OCI-LY3 (cell line): Measurements from ENCODE around the gene ACADM.
A peak's percentile ranks its signal among the peaks of the same experiment; 100 is the strongest.

Experiments used
- H2AFZ ChIP-seq: fragments of 200-600, 300-600 bp; shearing (Covaris generic); 2 replicates; pipeline ENCODE4 v1.6.0; 2014; ENCODE audit warnings: antibody characterized with exemption, low read depth, low read length
- H3K27ac ChIP-seq: fragments of 200-600, 300-600 bp; sonication (generic); 2 replicates; pipeline ENCODE4 v1.5.1; 2014; ENCODE audit warnings: mild to moderate bottlenecking, low read length, moderate library complexity, mixed read lengths
- H3K27me3 ChIP-seq: fragments of 200-600, 300-600 bp; sonication (generic); 2 replicates; pipeline ENCODE4 v1.6.1; 2014; ENCODE audit warnings: low read depth, low read length, mixed read lengths
- H3K36me3 ChIP-seq: fragments of 200-600, 300-600 bp; sonication (generic); replicated peaks from 2 replicates; pipeline ENCODE3; 2014; ENCODE audit warnings: low read depth, low read length, mixed read lengths
- H3K4me1 ChIP-seq: fragments of 300-600, 200-600 bp; sonication (generic); 2 replicates; pipeline ENCODE4 v1.6.1; 2014; ENCODE audit warnings: low read length, mixed read lengths
- H3K4me2 ChIP-seq: fragments of 200-600, 300-600 bp; sonication (generic); 2 replicates; pipeline ENCODE4 v1.6.1; 2014; ENCODE audit warnings: low read length, mixed read lengths
- H3K4me3 ChIP-seq: fragments of 300-600, 200-600 bp; sonication (generic); 2 replicates; pipeline ENCODE4 v1.5.1; 2014; ENCODE audit warnings: antibody characterized with exemption, mild to moderate bottlenecking, low read length, moderate library complexity
- H3K79me2 ChIP-seq: fragments of 300-600, 200-600 bp; shearing (Covaris generic); 2 replicates; pipeline ENCODE4 v1.6.1; 2014; ENCODE audit warnings: mild to moderate bottlenecking, low read length, mixed read lengths
- H3K9ac ChIP-seq: fragments of 300-600, 200-600 bp; shearing (Covaris generic); 2 replicates; pipeline ENCODE4 v1.6.0; 2014; ENCODE audit warnings: mild to moderate bottlenecking, low read length, moderate library complexity
- H3K9me3 ChIP-seq: fragments of 200-600, 300-600 bp; shearing (Covaris generic); 2 replicates; pipeline ENCODE4 v1.6.1; 2014; ENCODE audit warnings: low read length, mixed read lengths; ENCODE audit not compliant: insufficient read depth
- H4K20me1 ChIP-seq: fragments of 200-600, 300-600 bp; sonication (generic); 2 replicates; pipeline ENCODE4 v1.6.1; 2016; ENCODE audit warnings: low read length, mixed read lengths; ENCODE audit not compliant: insufficient read depth
- EZH2phosphoT487 ChIP-seq: fragments of 200-600 bp; shearing (Covaris generic); IDR thresholded peaks from 2 replicates; pipeline ENCODE4 v1.6.1; 2018; ENCODE audit warnings: antibody characterized with exemption, mixed run types, low read depth
- TF ChIP-seq, protein P1 (sequence below): fragments of 200-600, 300-600 bp; sonication (generic); IDR thresholded peaks from 2 replicates; pipeline ENCODE4 v1.5.1; 2014; ENCODE audit warnings: antibody characterized with exemption, low read length, low read depth

Gene ACADM

DNA sequence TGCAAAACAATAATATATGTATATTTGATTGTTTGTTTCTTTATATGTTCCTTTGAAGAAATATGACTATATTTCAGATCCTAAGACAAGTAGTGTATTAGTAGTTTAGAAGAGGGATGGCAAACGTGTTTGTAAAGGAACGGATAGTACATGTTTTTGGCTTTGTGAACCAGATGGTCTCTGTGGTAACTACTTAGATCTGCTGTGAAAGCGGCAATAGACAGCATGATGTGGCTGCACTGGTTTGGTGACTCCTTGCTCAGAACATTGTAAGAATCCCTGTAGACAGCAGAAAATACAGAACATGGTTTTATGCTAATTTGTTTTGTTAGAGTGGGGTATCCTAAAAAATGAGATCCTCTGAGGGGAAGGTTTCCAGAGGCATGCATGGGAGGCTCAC lies 3.1 kb downstream of the ACADM start:
- Histone ChIP-seq H3K27ac (no peak overlapping the region), H2AFZ (no peak overlapping the region), H4K20me1 (0 out of 2 replicates have a peak, but pooled peaks cover 3% of the 10 kb centered on the region), H3K27me3 (no peaks in the 10 kb centered on the region), H3K36me3 (no peaks in the 10 kb centered on the region), H3K4me2 (peak overlapping the region; percentile 26; the same call in 1 of the 2 replicates), H3K4me3 (peak overlapping the region; percentile 7; the same call in 1 of the 2 replicates), H3K4me1 (peaks cover 44% of the 10 kb centered on the region), H3K9ac (no peak overlapping the region), H3K79me2 (peaks cover 27% of the 10 kb centered on the region), H3K9me3 (no peaks in the 10 kb centered on the region)
- TF ChIP-seq EZH2phosphoT487, result no peak
- TF ChIP-seq, protein P1, sequence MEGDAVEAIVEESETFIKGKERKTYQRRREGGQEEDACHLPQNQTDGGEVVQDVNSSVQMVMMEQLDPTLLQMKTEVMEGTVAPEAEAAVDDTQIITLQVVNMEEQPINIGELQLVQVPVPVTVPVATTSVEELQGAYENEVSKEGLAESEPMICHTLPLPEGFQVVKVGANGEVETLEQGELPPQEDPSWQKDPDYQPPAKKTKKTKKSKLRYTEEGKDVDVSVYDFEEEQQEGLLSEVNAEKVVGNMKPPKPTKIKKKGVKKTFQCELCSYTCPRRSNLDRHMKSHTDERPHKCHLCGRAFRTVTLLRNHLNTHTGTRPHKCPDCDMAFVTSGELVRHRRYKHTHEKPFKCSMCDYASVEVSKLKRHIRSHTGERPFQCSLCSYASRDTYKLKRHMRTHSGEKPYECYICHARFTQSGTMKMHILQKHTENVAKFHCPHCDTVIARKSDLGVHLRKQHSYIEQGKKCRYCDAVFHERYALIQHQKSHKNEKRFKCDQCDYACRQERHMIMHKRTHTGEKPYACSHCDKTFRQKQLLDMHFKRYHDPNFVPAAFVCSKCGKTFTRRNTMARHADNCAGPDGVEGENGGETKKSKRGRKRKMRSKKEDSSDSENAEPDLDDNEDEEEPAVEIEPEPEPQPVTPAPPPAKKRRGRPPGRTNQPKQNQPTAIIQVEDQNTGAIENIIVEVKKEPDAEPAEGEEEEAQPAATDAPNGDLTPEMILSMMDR, result no peak

DNA sequence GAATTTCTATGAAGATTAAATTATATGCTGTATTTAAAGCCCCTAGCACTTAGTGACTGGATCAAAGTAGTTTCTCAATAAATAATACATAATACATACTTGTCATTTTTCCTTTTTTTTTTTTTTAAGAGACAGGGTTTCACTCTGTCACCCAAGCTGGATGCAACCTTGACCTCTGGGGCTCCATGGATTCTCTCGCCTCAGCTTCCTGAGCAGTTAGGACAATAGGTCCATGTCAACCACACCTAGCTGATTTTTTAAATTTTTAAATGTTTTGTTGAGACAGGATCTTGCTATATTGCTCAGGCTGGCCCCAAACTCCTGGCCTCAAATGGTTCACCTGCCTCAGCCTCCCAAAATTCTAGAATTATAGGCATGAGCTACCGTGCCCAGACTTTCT lies 5.9 kb downstream of the ACADM start:
- peak overlapping the region; percentile 59 for H3K4me2 ChIP-seq
- peaks cover 37% of the 10 kb centered on the region for H3K4me1 ChIP-seq
- H3K9ac ChIP-seq, result peak overlapping the region; percentile 9; the same call in 1 of the 2 replicates
- H3K9me3 ChIP-seq, result no peaks in the 10 kb centered on the region
- 0 out of 2 replicates have a peak, but pooled peaks cover 3% of the 10 kb centered on the region for H4K20me1 ChIP-seq
- no peaks in the 10 kb centered on the region for H3K27me3 ChIP-seq
- peaks cover 18% of the 10 kb centered on the region for H3K79me2 ChIP-seq
- H3K27ac ChIP-seq, result peak overlapping the region; percentile 55
- peak overlapping the region; percentile 36 for H3K4me3 ChIP-seq
- no peak overlapping the region for H2AFZ ChIP-seq
- peaks cover 8% of the 10 kb centered on the region for H3K36me3 ChIP-seq
- TF ChIP-seq EZH2phosphoT487, result no peak
- TF ChIP-seq, protein P1, result no peak

DNA sequence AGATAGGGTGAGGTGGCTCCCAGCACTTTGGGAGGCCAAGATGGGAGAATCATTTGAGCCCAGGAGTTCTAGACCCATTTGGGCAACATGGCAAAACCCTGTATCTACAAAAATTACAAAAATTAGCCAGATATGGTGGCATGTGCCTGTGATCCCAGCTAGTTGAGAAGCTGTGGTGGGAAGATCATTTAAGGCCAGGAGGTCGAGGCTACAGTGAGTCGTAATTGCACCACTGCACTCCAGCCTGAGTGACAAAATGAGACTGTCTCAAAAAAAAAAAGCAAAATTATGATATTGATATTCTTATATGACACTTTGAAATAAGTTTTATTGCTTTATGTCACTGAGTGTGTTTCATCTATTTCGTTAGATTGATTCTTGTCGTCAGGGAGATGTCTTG lies 7.4 kb downstream of the ACADM start:
- H3K4me2 ChIP-seq, result no peak overlapping the region
- no peak overlapping the region for H3K27ac ChIP-seq
- H3K36me3 ChIP-seq, result peaks cover 8% of the 10 kb centered on the region
- no peaks in the 10 kb centered on the region for H3K27me3 ChIP-seq
- H4K20me1 ChIP-seq, result 0 out of 2 replicates have a peak, but pooled peaks cover 3% of the 10 kb centered on the region
- peaks cover 26% of the 10 kb centered on the region for H3K4me1 ChIP-seq
- no peak for TF ChIP-seq EZH2phosphoT487
- TF ChIP-seq, protein P1, result no peak
- no peak overlapping the region for H2AFZ ChIP-seq
- H3K79me2 ChIP-seq, result peaks cover 6% of the 10 kb centered on the region
- H3K4me3 ChIP-seq, result no peak overlapping the region
- H3K9me3 ChIP-seq, result no peaks in the 10 kb centered on the region
- no peak overlapping the region for H3K9ac ChIP-seq

DNA sequence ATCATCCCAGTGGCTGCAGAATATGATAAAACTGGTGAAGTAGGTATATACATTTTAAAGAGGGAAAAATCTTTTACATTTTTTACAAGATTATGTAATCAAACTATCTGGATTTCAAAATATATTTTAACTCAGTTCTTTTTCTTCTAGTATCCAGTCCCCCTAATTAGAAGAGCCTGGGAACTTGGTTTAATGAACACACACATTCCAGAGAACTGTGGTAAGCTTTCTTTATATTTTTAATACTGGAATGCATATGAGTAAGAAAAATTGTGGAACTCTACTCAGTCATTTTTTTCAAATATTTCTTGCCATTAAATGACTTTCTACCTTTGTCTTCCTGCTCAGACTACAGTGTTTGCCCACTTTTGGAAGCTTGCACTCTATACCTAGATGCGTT lies 8.2 kb downstream of the ACADM start:
- Histone ChIP-seq H3K79me2 (peaks cover 4% of the 10 kb centered on the region), H3K27ac (no peak overlapping the region), H3K9me3 (no peaks in the 10 kb centered on the region), H3K9ac (no peak overlapping the region), H3K36me3 (peaks cover 11% of the 10 kb centered on the region), H3K4me1 (peaks cover 18% of the 10 kb centered on the region), H3K27me3 (no peaks in the 10 kb centered on the region), H3K4me2 (no peak overlapping the region), H4K20me1 (0 out of 2 replicates have a peak, but pooled peaks cover under 1% of the 10 kb centered on the region), H3K4me3 (no peak overlapping the region), H2AFZ (no peak overlapping the region)
- no peak for TF ChIP-seq EZH2phosphoT487
- TF ChIP-seq, protein P1, result no peak
